A673 (cell line): ENCODE results near the gene XYLB. TPM values are rescaled to one million over a fixed set of nuclear protein-coding genes. Genes with fewer than 3 reads are reported as not detected.
A peak's percentile ranks its signal among the peaks of the same experiment; 100 is the strongest.

Source experiments
- BruUV-seq: library from RNA; stranded (reverse); fragments of 400-500 nt; replicated peaks from 2 replicates; lab custom pipeline; 2021; lab: Mats Ljungman, UMichigan
- CTCF ChIA-PET: fragments of 300-600 bp; sonication (Branson Sonifier 250); formaldehyde crosslinking; loops from one replicate; lab custom pipeline; 2022; ENCODE audit warnings: antibody characterized with exemption; lab: Charles Lee
- POLR2A ChIA-PET: fragments of 300-600 bp; sonication (Branson Sonifier 250); formaldehyde crosslinking; loops from one replicate; lab custom pipeline; 2022; ENCODE audit warnings: antibody characterized with exemption; ENCODE audit not compliant: low non-redundant PET; lab: Charles Lee
- DNase-seq: peaks from one replicate; pipeline ENCODE4 v3.0.0-alpha.2; 2015; ENCODE audit warnings: low spot score
- H3K27ac ChIP-seq: fragments of 200-600 bp; sonication (generic); 2 replicates; pipeline ENCODE4 v1.5.1; 2016; ENCODE audit warnings: mixed run types, low read depth, mild to moderate bottlenecking, mixed read lengths, antibody characterized with exemption, low read length; ENCODE audit not compliant: poor library complexity, severe bottlenecking
- H3K27me3 ChIP-seq: fragments of 200-600 bp; sonication (generic); replicated peaks from 2 replicates; pipeline ENCODE4 v1.6.1; 2017; ENCODE audit warnings: mixed run types, low read depth, mild to moderate bottlenecking, mixed read lengths, antibody characterized with exemption, low read length; ENCODE audit not compliant: insufficient read depth, poor library complexity
- H3K36me3 ChIP-seq: fragments of 200-600 bp; sonication (generic); 2 replicates; pipeline ENCODE4 v1.6.1; 2016; ENCODE audit warnings: mixed run types, mild to moderate bottlenecking, mixed read lengths, antibody characterized with exemption, low read length; ENCODE audit not compliant: insufficient read depth, poor library complexity, severe bottlenecking
- H3K4me1 ChIP-seq: fragments of 200-600 bp; sonication (generic); 2 replicates; pipeline ENCODE4 v1.6.1; 2017; ENCODE audit warnings: mixed run types, mild to moderate bottlenecking, mixed read lengths, antibody characterized with exemption, low read length; ENCODE audit not compliant: insufficient read depth, poor library complexity, severe bottlenecking
- H3K4me3 ChIP-seq: fragments of 200-600 bp; sonication (generic); 2 replicates; pipeline ENCODE4 v1.5.1; 2016; ENCODE audit warnings: low read depth, mixed run types, mild to moderate bottlenecking, mixed read lengths, low read length; ENCODE audit not compliant: poor library complexity, severe bottlenecking
- H3K9me3 ChIP-seq: fragments of 200-600 bp; sonication (generic); 2 replicates; pipeline ENCODE4 v1.6.1; 2016; ENCODE audit warnings: mixed run types, low read depth, mild to moderate bottlenecking, mixed read lengths, antibody characterized with exemption, low read length; ENCODE audit not compliant: poor library complexity, severe bottlenecking
- EZH2 ChIP-seq: fragments of 200-600 bp; sonication (generic); IDR thresholded peaks from 2 replicates; pipeline ENCODE4 v1.6.1; 2017; ENCODE audit warnings: borderline replicate concordance, low read depth, mild to moderate bottlenecking, mixed read lengths, antibody characterized with exemption, low read length; ENCODE audit not compliant: poor library complexity, severe bottlenecking
- intact Hi-C: fragments of 100-400 bp; cut with micrococcal nuclease; formaldehyde crosslinking; loops from one replicate; pipeline ENCODE4 v1.10.0; 2022; ENCODE audit not compliant: unreplicated experiment
- total RNA-seq: library from RNA; stranded (reverse); gene quantifications from 2 replicates; pipeline ENCODE4 v1.2.3, GENCODE V29; 2021
- TF ChIP-seq, protein P1 (sequence below): fragments of 300-800, 200-600 bp; sonication (generic); conservative IDR thresholded peaks from 2 replicates; pipeline ENCODE4 v1.5.1; 2017; ENCODE audit warnings: low read depth, mild to moderate bottlenecking, antibody characterized with exemption, low read length, moderate library complexity, mixed read lengths

The XYLB gene
- total RNA-seq, 1 experiment from 2014 or later, result 3.6 TPM

DNA sequence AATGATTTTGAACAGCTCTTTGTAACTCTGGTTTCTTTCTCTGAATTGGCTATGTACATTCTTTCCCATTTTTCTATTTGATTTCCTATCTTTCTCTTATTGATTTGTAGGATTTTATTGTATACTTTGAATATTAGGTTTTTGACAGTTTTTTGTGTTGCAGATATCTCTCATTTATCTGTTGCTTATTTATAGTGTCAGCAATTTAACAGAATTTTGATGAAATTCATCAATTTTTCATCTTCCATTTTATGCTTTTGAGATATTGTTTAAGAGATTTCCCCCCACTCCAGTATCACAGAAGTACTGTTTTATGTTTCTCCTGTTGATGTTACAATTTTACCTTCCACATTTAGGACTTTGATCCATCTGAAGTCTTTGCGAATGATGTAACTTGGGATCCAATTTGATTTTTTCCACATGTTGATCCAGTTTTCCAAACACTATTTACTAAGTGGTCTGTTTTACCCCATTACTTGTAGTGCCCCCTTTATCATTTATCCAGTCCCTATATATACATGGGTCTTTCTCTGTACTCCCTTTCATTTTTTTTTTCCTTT lies 46.1 kb downstream of the XYLB start:
- intact Hi-C loops, result no loop called here
- CTCF ChIA-PET, result no interaction called here
- BruUV-seq, result no TSS peak

DNA sequence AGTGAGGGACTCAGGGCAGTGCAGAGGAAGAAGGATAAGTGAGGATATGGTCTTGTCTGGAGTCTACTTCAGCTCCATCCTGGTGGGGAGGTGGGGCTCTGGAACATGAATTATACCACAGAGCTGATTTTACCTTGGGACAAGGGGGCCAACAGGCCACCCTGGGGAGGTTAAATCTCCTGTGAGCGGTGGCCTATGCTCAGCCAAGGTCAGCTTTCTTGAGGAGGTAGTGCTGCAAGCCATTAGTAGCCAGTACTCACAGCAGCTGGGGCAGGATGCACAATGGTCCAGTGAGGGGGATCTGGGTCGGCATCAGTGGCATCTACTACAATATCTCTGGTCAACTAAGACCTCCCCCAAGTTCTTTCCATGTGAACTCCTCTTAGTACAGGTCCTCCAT lies 49.7 kb downstream of the XYLB start:
- no peak for TF ChIP-seq EZH2
- TF ChIP-seq, protein P1, sequence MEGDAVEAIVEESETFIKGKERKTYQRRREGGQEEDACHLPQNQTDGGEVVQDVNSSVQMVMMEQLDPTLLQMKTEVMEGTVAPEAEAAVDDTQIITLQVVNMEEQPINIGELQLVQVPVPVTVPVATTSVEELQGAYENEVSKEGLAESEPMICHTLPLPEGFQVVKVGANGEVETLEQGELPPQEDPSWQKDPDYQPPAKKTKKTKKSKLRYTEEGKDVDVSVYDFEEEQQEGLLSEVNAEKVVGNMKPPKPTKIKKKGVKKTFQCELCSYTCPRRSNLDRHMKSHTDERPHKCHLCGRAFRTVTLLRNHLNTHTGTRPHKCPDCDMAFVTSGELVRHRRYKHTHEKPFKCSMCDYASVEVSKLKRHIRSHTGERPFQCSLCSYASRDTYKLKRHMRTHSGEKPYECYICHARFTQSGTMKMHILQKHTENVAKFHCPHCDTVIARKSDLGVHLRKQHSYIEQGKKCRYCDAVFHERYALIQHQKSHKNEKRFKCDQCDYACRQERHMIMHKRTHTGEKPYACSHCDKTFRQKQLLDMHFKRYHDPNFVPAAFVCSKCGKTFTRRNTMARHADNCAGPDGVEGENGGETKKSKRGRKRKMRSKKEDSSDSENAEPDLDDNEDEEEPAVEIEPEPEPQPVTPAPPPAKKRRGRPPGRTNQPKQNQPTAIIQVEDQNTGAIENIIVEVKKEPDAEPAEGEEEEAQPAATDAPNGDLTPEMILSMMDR, result no peak
- no peak overlapping the region for H3K27ac ChIP-seq
- DNase-seq, result no peak
- H3K36me3 ChIP-seq, result no peaks in the 10 kb centered on the region
- no peaks in the 10 kb centered on the region for H3K27me3 ChIP-seq
- H3K9me3 ChIP-seq, result no peaks in the 10 kb centered on the region
- H3K4me3 ChIP-seq, result no peak overlapping the region
- ChIA-PET POLR2A (no interaction called here), CTCF (no interaction called here)
- BruUV-seq, result no TSS peak
- H3K4me1 ChIP-seq, result no peaks in the 10 kb centered on the region
- intact Hi-C loops, result no loop called here

More for the DNA sequence above, 46.1 kb downstream of the XYLB start:
- TF ChIP-seq, protein P1, result no peak
- TF ChIP-seq EZH2, result no peak
- no peaks in the 10 kb centered on the region for H3K9me3 ChIP-seq
- H3K4me3 ChIP-seq, result no peak overlapping the region
- H3K27ac ChIP-seq, result no peak overlapping the region
- no peaks in the 10 kb centered on the region for H3K36me3 ChIP-seq
- no peaks in the 10 kb centered on the region for H3K4me1 ChIP-seq
- POLR2A ChIA-PET, result no interaction called here
- no peaks in the 10 kb centered on the region for H3K27me3 ChIP-seq
- DNase-seq, result no peak

DNA sequence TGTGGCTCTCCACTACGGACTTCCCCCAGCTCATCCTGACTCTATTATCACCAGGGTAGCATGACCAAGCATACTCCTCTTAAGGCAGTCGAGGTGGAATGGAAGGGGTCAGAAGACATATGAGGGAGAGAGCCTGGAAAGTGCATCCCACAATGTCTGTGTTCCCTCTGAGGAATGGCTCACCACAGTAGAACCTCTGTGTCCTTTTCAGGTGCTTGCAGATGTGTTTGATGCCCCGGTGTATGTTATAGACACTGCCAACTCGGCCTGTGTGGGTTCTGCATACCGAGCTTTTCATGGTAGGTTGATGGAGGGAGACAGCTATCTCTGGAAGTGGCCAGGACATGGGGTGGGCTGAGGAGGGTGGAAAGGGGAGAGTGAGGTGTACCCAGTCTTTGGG lies 50.3 kb downstream of the XYLB start:
- Histone ChIP-seq H3K9me3 (no peaks in the 10 kb centered on the region), H3K4me1 (no peaks in the 10 kb centered on the region), H3K27me3 (no peaks in the 10 kb centered on the region), H3K27ac (no peak overlapping the region), H3K4me3 (no peak overlapping the region), H3K36me3 (no peaks in the 10 kb centered on the region)
- ChIA-PET POLR2A (no interaction called here), CTCF (no interaction called here)
- TF ChIP-seq EZH2, result no peak
- no peak for DNase-seq
- BruUV-seq, result no TSS peak
- intact Hi-C loops, result no loop called here

DNA sequence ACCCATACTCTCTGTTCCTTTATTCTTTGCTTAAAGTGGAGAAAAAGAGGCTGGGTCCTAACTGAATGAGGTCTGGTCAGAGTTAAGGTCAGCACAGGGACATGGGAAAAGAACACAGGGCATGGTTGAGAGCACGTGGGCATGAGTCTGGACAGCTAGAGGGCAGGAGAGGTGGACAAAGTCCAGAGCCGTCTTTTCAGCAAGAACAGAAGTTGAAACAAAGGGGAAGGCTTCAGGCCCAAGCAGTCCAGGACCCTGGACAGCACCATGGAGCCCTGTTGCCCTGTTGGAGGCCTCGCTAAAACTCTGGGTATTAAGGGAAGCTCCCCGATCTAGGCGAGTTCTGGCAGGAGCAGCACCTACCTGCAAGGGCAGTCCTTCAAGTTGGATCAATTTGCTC lies 50.7 kb downstream of the XYLB start:
- POLR2A ChIA-PET, result no interaction called here
- TF ChIP-seq, protein P1, result no peak
- TF ChIP-seq EZH2, result no peak
- Histone ChIP-seq H3K9me3 (no peaks in the 10 kb centered on the region), H3K4me3 (no peak overlapping the region), H3K27ac (no peak overlapping the region), H3K4me1 (no peaks in the 10 kb centered on the region), H3K27me3 (no peaks in the 10 kb centered on the region), H3K36me3 (no peaks in the 10 kb centered on the region)
- CTCF ChIA-PET, result no interaction called here
- intact Hi-C loops, result no loop called here
- no TSS peak for BruUV-seq
- DNase-seq, result peak; percentile 1
